ENCODE results near the gene SERPINA9.

- TF ChIP-seq GATA3 (IDR thresholded peaks at IDR 0.05; ENCODE audit: low read depth, low read length) (no peak), GATA2 (IDR thresholded peaks at IDR 0.05; ENCODE audit: low read depth, low read length) (no peak)
These were observed 11.0 kb downstream of the SERPINA9 start for GRCh38 chr14:94465042-94465441.

Data from SH-SY5Y (cell line).